G401 (cell line): ENCODE measurements around the gene RAB22A. TPM values are rescaled to one million over a fixed set of nuclear protein-coding genes. Genes with fewer than 3 reads are reported as not detected.

ENCODE experiments used
- DNase-seq: peaks from one replicate; pipeline ENCODE4 v3.0.0-alpha.2; 2015; ENCODE audit warnings: low spot score
- in situ Hi-C: cut with HindIII; loops from 2 replicates; pipeline ENCODE4 v1.10.0; 2016; ENCODE audit warnings: low sequenced_read_pairs, mixed read lengths
- total RNA-seq: library from RNA; depleted of rRNA; stranded (reverse); fragments of >200 nt; shearing (Covaris generic); gene quantifications from 2 replicates; pipeline ENCODE4 v1.2.3, GENCODE V29; 2014

RAB22A gene
- total RNA-seq, 1 experiment from 2014 or later: 9.9 TPM

DNA sequence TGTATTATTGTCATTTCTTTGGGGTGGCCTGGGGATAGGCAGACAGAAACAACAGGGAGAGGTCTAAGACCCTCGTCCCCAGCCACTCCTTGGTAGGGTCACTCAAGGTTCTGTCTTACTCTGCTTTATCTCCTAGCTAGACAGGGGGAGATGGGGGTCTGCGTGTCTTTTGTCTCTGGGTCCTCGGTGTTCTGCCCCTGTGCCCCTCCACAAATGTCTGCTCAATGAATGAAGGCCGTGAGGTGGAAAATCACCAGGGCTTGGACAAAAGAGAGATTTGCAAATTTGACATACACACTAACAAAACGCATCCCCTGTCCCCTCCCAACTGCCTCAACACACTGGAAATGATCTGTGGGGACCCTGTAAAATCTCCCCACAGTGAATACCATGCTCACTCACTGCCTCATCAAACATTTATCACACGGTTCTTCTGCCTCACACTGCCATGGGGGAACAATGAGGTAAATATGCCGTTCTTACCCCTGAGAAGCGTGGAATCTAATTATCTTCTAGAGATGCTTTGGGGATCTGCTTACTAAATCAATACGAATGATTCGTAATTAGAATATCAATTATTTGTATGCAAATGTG lies 66.3 kb downstream of the RAB22A start:
- in situ Hi-C loops: no loop called here

DNA sequence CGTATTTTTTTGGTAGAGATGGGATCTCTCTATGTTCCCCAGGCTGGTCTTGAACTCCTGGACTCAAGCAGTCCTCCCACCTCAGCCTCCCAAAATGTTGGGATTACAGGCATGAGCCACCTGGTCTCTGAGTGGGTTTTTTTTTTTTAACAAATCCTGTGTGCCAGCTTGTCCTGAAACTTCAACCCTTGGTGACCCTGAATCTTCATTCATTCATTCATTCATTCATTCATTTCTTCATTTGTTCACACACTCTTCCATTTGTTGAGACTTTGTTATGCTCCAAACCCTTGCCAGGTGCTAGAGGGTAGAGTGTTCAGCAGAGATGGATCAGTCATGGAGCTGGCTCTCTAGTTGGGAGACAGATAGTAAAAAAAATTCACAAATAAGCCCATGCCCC lies 67.5 kb downstream of the RAB22A start:
- in situ Hi-C loops: no loop called here
- DNase-seq: no peak

More for the DNA sequence above, 66.3 kb downstream of the RAB22A start:
- DNase-seq: no peak

DNA sequence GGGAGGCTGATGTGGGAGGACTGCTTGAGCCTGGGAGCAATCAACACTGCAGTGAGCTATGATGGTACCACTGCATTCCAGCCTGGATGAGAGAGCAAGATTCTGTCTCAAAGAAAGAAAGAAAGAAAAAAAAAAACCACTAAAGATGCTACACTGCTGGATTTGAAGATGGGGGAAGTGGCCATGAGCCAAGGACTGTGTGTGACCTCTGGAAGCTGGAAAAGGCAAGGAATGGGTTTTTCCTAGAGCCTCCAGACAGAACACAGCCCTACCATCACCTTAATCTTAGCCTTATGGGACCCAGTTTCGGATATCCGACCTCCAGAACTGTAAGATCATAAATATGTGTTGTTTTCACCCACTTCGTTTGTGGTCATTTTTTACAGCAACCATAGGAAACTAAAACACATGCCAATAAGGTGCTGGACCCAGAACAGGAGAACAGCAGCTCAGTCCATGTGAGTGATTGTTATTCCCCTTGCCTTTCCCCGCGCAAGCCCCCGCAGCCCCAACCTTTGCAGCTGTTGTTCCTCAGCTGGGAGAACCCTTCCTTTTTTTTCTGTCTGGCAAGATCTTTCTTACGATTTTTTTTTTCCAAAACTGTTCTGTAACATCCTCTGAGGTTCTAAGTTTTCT lies 68.4 kb downstream of the RAB22A start:
- DNase-seq: no peak
- in situ Hi-C loops: no loop called here

DNA sequence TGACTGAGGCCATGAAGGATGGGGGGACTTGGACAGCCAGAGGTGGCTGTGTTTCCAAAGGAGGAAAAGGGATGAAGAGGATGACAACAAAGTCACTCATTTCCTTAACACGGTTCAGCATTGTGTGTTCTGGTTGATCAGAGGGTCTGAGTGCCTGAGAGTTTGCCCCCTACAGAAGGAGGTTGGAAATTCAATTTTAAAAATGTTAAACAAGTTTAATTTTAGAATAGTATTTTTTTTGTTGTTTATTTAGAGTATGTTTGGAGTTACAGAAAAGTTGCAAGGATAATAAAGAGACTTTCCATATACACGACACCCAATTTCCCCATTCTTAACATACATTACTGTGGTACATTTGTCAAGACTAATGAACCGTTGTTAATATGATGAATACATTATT lies 69.2 kb downstream of the RAB22A start:
- in situ Hi-C loops: no loop called here
- DNase-seq: no peak

DNA sequence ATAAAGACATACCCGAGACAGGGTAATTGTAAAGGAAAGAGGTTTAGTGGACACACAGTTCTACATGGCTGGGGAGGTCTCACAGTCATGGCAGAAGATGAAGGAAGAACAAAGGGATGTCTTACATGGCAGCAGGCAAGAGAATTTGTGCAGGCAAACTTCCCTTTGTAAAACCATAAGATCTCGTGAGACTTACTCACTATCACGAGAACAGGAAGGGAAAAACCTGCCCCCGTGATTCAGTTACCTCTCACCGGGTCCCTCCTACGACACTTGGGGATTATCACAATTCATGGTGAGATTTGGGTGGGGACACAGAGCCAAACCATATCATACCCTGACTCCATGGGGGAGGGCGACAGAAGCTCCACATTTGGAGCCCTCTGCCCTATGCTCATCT lies 72.1 kb downstream of the RAB22A start:
- DNase-seq: no peak
- in situ Hi-C loops: no loop called here

DNA sequence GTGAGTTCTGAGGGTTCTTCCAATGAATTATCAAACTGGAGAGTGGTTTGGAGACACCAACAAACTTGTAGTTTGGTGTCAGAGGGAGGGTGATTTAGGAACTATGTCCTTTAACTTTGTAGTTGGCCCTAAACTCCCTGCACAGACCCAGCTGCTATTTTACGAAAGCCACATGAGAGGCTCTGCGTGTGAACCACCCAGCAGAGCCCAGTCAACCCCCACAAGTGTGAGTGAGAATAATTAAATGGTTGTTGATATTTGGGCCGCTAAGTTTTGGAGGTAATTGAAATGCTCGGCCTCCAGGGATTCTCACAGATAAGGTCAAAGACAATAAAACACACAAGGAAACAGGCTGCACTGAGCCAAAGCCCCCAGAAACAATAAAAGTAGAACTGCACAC lies 72.6 kb downstream of the RAB22A start:
- no peak for DNase-seq

DNA sequence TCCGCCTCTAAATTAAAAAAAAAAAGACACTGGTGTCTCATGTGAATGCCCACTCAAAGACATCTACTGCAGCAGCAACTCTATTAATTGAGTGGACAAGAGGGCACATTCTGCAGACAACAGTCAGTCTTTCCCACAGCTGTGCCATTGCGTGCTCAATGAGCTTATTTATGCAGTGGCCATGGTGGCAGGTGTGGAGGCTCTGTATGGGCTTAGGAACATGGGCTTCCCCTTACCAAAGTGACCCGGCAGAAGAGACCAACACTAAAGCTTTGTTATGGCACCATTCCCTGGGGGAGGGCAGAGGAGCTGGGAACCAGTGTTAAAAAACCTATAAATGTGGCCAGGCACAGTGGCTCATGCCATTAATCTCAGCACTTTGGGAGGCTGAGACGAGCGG lies 75.3 kb downstream of the RAB22A start:
- no peak for DNase-seq
- in situ Hi-C loops: no loop called here

More for the DNA sequence above, 72.6 kb downstream of the RAB22A start:
- in situ Hi-C loops: no loop called here

DNA sequence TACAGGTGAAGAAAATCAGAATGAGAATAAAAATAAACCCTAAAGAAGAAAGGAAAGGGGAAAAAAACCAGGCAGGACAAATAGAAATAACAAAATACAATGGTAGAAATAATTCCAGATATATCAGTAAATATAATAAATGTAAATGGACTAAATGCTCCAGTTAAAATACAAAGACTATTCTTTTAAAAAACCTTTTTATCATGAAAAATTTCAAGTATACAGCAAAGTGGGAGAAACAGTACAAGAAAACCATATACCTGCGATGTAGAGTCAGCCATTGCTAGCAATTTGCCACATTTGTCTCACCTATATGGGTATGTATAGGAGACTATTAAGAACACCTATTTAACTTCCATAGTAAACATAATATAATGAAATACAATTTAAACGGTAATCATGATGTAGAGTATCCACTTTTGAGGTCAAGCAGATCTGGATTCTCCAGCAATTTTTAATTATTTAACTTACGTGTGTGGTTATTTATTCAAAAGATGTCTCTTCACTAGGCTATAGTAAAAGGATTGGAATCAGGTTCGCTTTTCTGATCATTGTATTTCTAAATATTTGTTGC lies 78.6 kb downstream of the RAB22A start:
- in situ Hi-C loops: no loop called here
- DNase-seq: peak; percentile 1

DNA sequence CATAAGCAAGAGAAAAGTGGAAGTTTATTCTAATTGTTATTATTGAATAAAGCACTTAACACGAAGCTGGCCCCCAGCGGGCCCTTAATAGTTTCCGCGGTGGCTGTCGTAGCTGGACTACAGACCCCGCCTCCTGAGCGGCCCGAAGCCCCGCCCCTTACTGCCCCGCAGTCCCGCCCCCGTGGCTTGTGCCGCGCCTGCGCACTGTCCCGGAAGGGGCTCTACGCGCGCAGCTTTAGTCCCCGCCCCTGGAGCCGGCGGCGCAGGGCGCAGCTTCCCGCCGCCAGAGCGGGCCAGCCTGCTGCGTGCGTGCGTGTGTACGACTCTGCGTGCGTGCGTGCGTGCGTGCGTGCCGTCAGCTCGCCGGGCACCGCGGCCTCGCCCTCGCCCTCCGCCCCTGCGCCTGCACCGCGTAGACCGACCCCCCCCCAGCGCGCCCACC lies 79.4 kb downstream of the RAB22A start, which contains the start of gene VAPB:
Gene VAPB, plus strand, starts transcription at position 348 of the 442 bp plus-strand sequence. CDS start 231 bp downstream, outside the sequence.
- in situ Hi-C loops: no loop called here
- peak; percentile 94 for DNase-seq

DNA sequence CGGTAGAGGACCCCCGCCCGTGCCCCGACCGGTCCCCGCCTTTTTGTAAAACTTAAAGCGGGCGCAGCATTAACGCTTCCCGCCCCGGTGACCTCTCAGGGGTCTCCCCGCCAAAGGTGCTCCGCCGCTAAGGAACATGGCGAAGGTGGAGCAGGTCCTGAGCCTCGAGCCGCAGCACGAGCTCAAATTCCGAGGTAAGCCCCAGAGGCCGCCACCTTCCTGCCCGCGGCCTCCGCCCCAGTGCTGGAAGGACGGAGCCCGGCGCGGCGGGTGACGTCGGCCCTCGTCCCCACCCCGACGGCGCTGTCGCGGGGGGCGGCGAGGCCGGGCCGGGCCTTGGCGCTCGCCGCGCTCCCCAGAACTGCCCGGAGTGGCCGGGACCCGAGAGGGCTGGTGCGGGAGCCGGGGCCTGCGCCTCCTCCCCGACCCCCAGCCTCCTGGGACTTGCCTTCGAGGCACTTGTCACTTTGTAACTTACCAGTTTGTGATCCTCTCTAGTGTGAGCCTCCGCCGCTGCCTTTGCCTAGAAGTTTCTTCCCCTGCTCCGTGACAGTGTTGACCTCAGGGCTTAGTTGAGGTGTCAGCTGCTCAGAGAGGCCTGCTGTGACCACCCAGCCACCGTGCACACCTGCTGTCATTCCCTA lies 79.9 kb downstream of the RAB22A start:
- peak; percentile 13 for DNase-seq
- in situ Hi-C loops: no loop called here

DNA sequence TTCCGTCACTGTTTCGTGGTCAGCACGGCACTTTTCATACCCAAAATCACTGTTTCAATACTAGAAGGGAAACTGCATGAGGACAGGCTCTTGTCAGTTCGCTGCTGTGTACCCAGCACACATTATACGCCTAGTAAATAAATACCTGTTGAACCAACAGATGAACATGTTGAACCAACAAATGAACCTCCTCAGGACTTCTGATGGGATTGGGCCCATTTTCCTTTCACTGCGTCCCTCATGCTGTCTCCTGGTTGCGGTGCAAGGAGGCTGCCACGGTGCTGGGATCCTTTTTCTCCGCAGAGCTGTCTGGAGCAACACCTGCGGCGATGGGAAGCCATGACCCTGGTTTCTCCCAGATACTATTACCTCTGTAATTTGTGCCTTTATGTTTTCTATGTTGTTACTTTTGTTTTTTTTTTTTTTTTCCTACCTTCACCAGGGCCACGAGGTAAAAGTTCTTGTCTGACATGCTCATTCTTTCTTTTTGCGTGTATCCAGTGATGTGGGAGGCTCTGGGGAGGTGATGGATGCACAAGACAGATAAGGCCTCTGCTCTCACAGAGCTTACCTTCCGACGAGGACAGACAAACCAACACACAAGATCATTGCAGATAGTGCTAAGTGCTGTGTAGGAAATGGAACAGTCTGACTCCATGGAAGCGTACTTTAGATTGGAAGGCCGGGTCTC lies 80.6 kb downstream of the RAB22A start:
- in situ Hi-C loops: no loop called here

DNA sequence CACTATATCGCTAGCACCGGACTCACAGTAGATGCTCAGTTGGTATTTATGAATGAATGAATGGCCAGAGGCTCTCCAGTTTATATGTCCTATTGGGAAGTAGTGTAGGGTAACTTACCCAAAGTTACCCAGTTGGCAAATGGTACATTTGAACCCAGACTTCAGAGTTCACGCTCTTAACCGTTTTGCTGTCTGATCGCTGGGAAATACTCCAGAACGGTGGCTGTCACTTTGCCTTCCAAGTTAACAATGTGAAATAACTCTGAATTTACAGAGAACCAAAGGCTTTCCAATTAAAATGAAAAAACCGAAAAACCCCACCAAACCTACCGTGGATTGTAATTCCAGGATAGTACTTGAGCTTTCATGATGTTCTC lies 81.1 kb downstream of the RAB22A start:
- DNase-seq: no peak
- in situ Hi-C loops: no loop called here

More for the DNA sequence above, 80.6 kb downstream of the RAB22A start:
- DNase-seq: no peak

DNA sequence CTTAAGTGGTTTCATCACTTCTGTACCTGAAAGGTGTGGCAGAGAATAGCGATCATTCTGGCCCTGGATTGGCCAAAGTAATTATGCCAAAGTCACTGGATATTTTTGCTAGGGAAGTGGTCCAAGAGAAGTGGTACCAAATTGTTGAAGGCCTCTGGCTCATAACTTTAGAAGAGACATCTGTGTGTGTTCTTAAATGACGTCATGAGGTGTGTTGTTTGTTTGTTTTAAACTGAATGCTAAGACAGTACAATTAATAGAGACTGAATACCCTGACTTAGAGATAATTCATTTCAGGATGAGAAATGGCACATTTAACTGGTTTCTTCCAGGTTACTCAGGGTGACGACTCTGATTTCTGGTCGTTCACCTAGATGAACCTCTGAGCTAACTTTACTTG lies 82.8 kb downstream of the RAB22A start:
- in situ Hi-C loops: no loop called here
- DNase-seq: no peak

DNA sequence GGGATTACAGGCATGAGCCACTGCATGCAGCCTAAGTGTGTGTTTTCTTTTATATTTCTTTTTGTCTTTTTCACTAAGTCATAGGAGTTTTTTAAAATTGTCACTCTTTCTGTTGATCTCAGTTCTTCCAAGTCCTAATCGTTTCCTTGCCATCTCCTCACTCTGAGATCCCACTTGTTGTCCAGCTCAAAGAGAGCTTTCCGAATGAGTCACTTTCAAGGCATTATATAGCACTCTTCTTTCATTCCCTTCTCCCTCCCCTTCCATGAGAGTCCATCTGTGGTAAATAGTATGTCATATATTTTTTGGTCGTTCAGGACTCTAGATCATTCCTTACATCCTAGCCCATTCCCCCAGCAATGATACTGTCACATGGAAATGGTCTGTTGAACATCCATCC lies 83.8 kb downstream of the RAB22A start:
- in situ Hi-C loops: no loop called here
- no peak for DNase-seq

DNA sequence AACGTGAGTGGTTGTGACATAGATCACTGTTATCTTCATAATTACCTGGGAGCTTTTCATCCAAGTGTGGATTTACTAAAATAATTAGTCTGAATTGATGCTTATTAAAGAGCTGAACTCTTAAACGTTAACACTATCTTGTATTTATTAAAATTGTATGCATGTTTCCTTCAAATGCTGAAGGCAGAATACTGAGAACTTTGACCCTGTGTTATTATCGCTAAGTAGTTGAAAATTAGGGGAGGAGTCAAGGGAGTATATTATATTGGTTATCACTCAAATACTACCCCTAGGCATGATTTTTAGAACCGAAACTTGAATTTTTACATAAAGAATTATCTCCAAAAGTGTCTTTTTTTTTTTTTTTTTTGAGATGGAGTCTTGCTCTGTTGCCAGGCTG lies 85.3 kb downstream of the RAB22A start:
- in situ Hi-C loops: no loop called here
- no peak for DNase-seq

DNA sequence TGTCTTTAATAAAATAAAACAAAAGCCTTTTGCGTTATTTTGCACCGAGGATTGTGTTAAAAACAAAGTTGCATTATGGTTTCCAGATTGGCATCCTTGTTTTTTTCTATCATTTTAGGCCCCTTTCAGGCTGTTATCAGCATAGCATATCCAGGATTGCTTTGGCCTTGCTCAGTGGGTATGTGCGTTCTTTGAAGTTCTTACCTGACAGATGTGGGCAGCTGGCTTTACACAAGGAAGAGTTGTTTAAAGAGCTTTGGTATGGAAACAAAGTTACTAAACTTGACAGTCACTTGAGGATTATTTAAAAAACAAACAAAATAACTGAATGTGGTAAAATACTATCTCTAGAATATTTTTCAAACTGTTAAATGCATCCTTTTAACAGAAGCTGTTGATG lies 86.1 kb downstream of the RAB22A start:
- DNase-seq: no peak
- in situ Hi-C loops: no loop called here

DNA sequence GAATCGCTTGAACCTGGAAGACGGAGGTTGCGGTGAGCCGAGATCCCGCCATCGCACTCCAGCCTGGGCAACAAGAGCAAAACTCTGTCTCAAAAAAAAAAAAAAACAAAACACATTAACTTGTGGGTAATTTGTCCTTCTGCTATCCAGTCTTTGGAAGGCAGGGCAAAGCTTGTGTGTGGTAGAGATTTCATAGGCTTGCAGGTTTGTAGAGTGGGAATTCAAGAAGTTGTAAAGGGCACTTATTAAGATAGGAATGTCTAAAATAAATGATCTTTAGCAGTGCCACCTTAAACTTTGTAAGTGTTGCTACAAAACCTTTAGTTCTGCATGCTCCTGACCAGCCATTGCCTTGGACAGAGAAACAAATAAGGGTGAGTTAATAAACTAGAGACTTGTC lies 87.9 kb downstream of the RAB22A start:
- DNase-seq: no peak
- in situ Hi-C loops: no loop called here

DNA sequence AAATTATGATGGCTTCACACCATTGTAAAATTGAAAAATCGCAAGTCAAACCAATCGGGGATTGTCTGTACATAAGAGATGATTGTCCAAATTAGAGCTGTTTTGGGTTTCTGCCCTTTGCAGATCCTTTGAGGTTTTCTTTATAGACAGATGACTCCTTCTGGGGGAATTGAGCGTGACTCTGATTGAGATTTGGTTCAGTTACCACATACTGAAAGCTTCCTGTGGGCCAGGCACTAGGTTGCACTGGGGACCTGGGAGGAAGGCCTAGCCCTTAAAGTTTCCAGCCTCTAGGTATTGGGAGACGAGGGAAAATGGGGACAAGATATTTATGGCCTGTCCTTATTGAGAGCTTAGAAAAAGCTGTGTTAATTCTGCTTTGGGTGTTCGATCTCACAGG lies 88.7 kb downstream of the RAB22A start:
- in situ Hi-C loops: no loop called here
- no peak for DNase-seq

DNA sequence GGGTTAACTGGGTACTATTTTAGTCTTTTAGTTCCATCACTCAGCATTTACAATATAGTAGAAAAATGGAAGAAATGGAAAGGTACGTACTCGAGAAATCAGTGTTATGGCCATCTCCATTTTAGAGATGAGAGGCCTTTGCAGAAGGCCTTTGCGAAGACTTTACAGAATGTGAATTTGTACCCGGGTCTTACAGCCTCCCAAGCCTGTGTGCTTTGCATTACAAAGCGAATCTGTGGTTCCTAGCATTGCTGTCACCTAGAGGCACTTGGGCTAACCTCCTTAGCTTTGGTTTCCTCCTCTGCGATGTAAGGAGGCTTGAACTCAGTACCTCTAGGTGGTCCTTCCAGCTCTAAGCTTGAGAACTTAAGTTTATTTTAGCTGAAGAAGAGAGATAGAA lies 90.4 kb downstream of the RAB22A start:
- in situ Hi-C loops: no loop called here
- DNase-seq: no peak

DNA sequence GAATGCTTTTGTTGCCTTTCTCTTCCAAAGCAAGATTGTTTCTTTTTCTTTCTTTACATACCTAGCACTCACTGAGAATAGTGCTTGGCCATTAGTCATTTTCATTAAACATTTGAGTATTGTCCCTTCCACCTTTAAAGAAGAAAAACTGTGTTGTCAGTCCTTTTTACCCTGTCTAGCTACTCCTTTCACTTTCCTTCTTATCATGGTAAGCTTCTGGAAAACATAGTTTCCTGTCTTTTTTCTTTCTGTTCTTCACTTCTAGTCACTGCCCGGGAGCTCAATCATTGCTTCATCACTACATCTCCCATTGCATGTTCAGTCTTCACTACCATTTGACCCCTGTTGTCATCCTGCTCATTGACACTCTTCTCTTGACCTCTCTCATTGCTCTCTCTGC lies 91.6 kb downstream of the RAB22A start:
- no peak for DNase-seq
- in situ Hi-C loops: no loop called here
